Central memory CD8-positive, alpha-beta T cell (primary cell): ENCODE results near the gene NME2.
"Not testable (repeated sequence)": the region's sequence is repeated elsewhere in the genome, so short reads cannot be mapped to it uniquely, and the experiment has no call there.

Experiments
- ATAC-seq: fragments of 150-1000 bp; cut with Tn5 transposase; replicated peaks from 2 replicates; pipeline ENCODE4 v1.10.0; 2022; ENCODE audit warnings: mild to moderate bottlenecking, moderate FRiP score, moderate number of reproducible peaks; ENCODE audit not compliant: poor library complexity, severe bottlenecking; ENCODE audit errors: extremely low read depth
- DNase-seq, 2 donors: peaks; one replicate each; pipeline ENCODE4 v3.0.0; 2021; ENCODE audit warnings: low spot score in 2 of 2
- H3K27ac Mint-ChIP-seq: one replicate; pipeline ENCODE4 v1.8.0; 2022; ENCODE audit warnings: low read depth, mild to moderate bottlenecking, moderate library complexity, mixed read lengths
- H3K27me3 Mint-ChIP-seq: one replicate; pipeline ENCODE4 v1.8.0; 2022; ENCODE audit warnings: mixed read lengths
- H3K36me3 Mint-ChIP-seq: one replicate; pipeline ENCODE4 v1.8.0; 2022; ENCODE audit warnings: mild to moderate bottlenecking, moderate library complexity, mixed read lengths; ENCODE audit not compliant: insufficient read depth
- H3K4me1 Mint-ChIP-seq: one replicate; pipeline ENCODE4 v1.8.0; 2022; ENCODE audit warnings: mixed read lengths
- H3K4me3 Mint-ChIP-seq: one replicate; pipeline ENCODE4 v1.8.0; 2022; ENCODE audit warnings: mild to moderate bottlenecking, moderate library complexity, mixed read lengths
- H3K9me3 Mint-ChIP-seq: one replicate; pipeline ENCODE4 v1.8.0; 2022; ENCODE audit warnings: mixed read lengths

Gene NME2

GRCh38 chr17:51166198-51166986, at the start of gene NME2:
TSS of gene NME2 (plus strand) at chr17:51166411. CDS start at chr17:51166831, 420 bp downstream.
- H3K36me3 Mint-ChIP-seq = peaks cover 29% of the 10 kb centered on the region

GRCh38 chr17:51118330-51119195, 47.6 kb upstream of the NME2 start:
- Mint-ChIP-seq H3K9me3 (no peaks in the 10 kb centered on the region), H3K27ac (peak overlapping the region; percentile 16), H3K36me3 (peaks cover 16% of the 10 kb centered on the region), H3K27me3 (no peaks in the 10 kb centered on the region), H3K4me1 (peaks cover 52% of the 10 kb centered on the region), H3K4me3 (peak overlapping the region; percentile 91)
- ATAC-seq = no peak
- DNase-seq = no peak

More at GRCh38 chr17:51166198-51166986, at the start of gene NME2:
- Mint-ChIP-seq H3K4me1 (peaks cover 20% of the 10 kb centered on the region), H3K27ac (peak within 1 kb of the TSS; percentile 97), H3K9me3 (no peaks in the 10 kb centered on the region), H3K27me3 (no peaks in the 10 kb centered on the region), H3K4me3 (peak within 1 kb of the TSS; percentile 90)
- DNase-seq = peak in 1 of 2 donors; percentile 38
- ATAC-seq = peak; percentile 76

- peak; percentile 10 to 14 for DNase-seq
- peaks cover 16% of the 10 kb centered on the region for H3K36me3 Mint-ChIP-seq
- ATAC-seq = peak; percentile 33
- H3K27ac Mint-ChIP-seq = peak overlapping the region; percentile 94
- H3K4me3 Mint-ChIP-seq = peak overlapping the region; percentile 91
- H3K27me3 Mint-ChIP-seq = no peaks in the 10 kb centered on the region
- H3K9me3 Mint-ChIP-seq = no peaks in the 10 kb centered on the region
- H3K4me1 Mint-ChIP-seq = peaks cover 52% of the 10 kb centered on the region
Observed at GRCh38 chr17:51119415-51120356, 46.5 kb upstream of the NME2 start.

GRCh38 chr17:51120357-51120738, 45.9 kb upstream of the NME2 start:
- no peaks in the 10 kb centered on the region for H3K9me3 Mint-ChIP-seq
- H3K27me3 Mint-ChIP-seq = no peaks in the 10 kb centered on the region
- ATAC-seq (peak; percentile 55), DNase-seq (no peak)
- H3K27ac Mint-ChIP-seq = peak overlapping the region; percentile 94
- peak overlapping the region; percentile 91 for H3K4me3 Mint-ChIP-seq
- peaks cover 52% of the 10 kb centered on the region for H3K4me1 Mint-ChIP-seq
- peaks cover 16% of the 10 kb centered on the region for H3K36me3 Mint-ChIP-seq

GRCh38 chr17:51120739-51121619, 45.2 kb upstream of the NME2 start, which contains the start of gene SPAG9:
TSS of gene SPAG9 (minus strand) at chr17:51120868. CDS start at chr17:51120656, 212 bp downstream.
- Mint-ChIP-seq H3K4me1 (peaks cover 52% of the 10 kb centered on the region), H3K27ac (peak within 1 kb of the TSS; percentile 94), H3K9me3 (no peaks in the 10 kb centered on the region), H3K4me3 (peak within 1 kb of the TSS; percentile 91), H3K27me3 (no peaks in the 10 kb centered on the region), H3K36me3 (peaks cover 16% of the 10 kb centered on the region)
- DNase-seq (peak; percentile 75 to 80), ATAC-seq (peak; percentile 79)

GRCh38 chr17:51121620-51122472, 44.4 kb upstream of the NME2 start:
- peak overlapping the region; percentile 91 for H3K4me3 Mint-ChIP-seq
- peaks cover 46% of the 10 kb centered on the region for H3K4me1 Mint-ChIP-seq
- H3K27me3 Mint-ChIP-seq = no peaks in the 10 kb centered on the region
- peaks cover 15% of the 10 kb centered on the region for H3K36me3 Mint-ChIP-seq
- ATAC-seq (no peak), DNase-seq (peak in 1 of 2 donors; percentile 10)
- H3K9me3 Mint-ChIP-seq = no peaks in the 10 kb centered on the region
- peak overlapping the region; percentile 94 for H3K27ac Mint-ChIP-seq

GRCh38 chr17:51122473-51123115, 43.6 kb upstream of the NME2 start:
- not testable (repeated sequence) for H3K27ac Mint-ChIP-seq, H3K9me3 Mint-ChIP-seq, H3K27me3 Mint-ChIP-seq, DNase-seq, ATAC-seq
- peaks cover 40% of the 10 kb centered on the region for H3K4me1 Mint-ChIP-seq
- H3K4me3 Mint-ChIP-seq = peak overlapping the region; percentile 23
- H3K36me3 Mint-ChIP-seq = peaks cover 15% of the 10 kb centered on the region

GRCh38 chr17:51124640-51125503, 41.3 kb upstream of the NME2 start:
- peaks cover 13% of the 10 kb centered on the region for H3K36me3 Mint-ChIP-seq
- H3K27ac Mint-ChIP-seq = no peak overlapping the region
- no peaks in the 10 kb centered on the region for H3K27me3 Mint-ChIP-seq
- DNase-seq (no peak), ATAC-seq (no peak)
- H3K9me3 Mint-ChIP-seq = no peaks in the 10 kb centered on the region
- H3K4me3 Mint-ChIP-seq = no peak overlapping the region
- peaks cover 23% of the 10 kb centered on the region for H3K4me1 Mint-ChIP-seq

- H3K27ac Mint-ChIP-seq = no peak overlapping the region
- ATAC-seq = no peak
- no peak overlapping the region for H3K4me3 Mint-ChIP-seq
Observed at GRCh38 chr17:51128076-51128475, 38.1 kb upstream of the NME2 start.

GRCh38 chr17:51132964-51133319, 33.3 kb upstream of the NME2 start:
- Mint-ChIP-seq H3K9me3 (no peaks in the 10 kb centered on the region), H3K4me3 (no peak overlapping the region), H3K36me3 (no peaks in the 10 kb centered on the region), H3K27ac (no peak overlapping the region), H3K4me1 (no peaks in the 10 kb centered on the region), H3K27me3 (no peaks in the 10 kb centered on the region)
- ATAC-seq (no peak), DNase-seq (no peak)

More at GRCh38 chr17:51128076-51128475, 38.1 kb upstream of the NME2 start:
- Mint-ChIP-seq H3K36me3 (no peaks in the 10 kb centered on the region), H3K4me1 (no peaks in the 10 kb centered on the region), H3K9me3 (no peaks in the 10 kb centered on the region), H3K27me3 (no peaks in the 10 kb centered on the region)
- DNase-seq = no peak
